Neural cell (in vitro differentiated cells): ENCODE data around the gene OR5P2. TPM values are rescaled to one million over a fixed set of nuclear protein-coding genes. Genes with fewer than 3 reads are reported as not detected.

Experiments used
- H2AFZ ChIP-seq: fragments of 200-600, 300-800 bp; sonication (generic), shearing (Covaris generic); 2 replicates; pipeline ENCODE4 v1.6.0; 2014; ENCODE audit warnings: low read depth, mild to moderate bottlenecking, antibody characterized with exemption, low read length, moderate library complexity
- H3F3A ChIP-seq: fragments of 200-600 bp; shearing (Covaris generic); 2 replicates; pipeline ENCODE4 v1.6.1; 2016; ENCODE audit warnings: mild to moderate bottlenecking, moderate library complexity, mixed read lengths, antibody characterized with exemption, low read length; ENCODE audit not compliant: insufficient read depth, poor library complexity, severe bottlenecking
- H3K27ac ChIP-seq: fragments of 200-600, 300-800 bp; sonication (generic), shearing (Covaris generic); 2 replicates; pipeline ENCODE4 v1.5.1; 2014; ENCODE audit warnings: mild to moderate bottlenecking, low read length, moderate library complexity
- H3K27me3 ChIP-seq: fragments of 300-800, 200-600 bp; sonication (generic), shearing (Covaris generic); 2 replicates; pipeline ENCODE4 v1.6.0; 2014; ENCODE audit warnings: mild to moderate bottlenecking, low read depth, low read length, moderate library complexity; ENCODE audit not compliant: insufficient read depth
- H3K36me3 ChIP-seq: fragments of 300-800, 200-600 bp; sonication (generic), shearing (Covaris generic); 2 replicates; pipeline ENCODE4 v1.5.1; 2014; ENCODE audit warnings: mild to moderate bottlenecking, antibody characterized with exemption, low read length, moderate library complexity; ENCODE audit not compliant: insufficient read depth
- H3K4me2 ChIP-seq: fragments of 300-800, 200-600 bp; sonication (generic), shearing (Covaris generic); 2 replicates; pipeline ENCODE4 v1.6.0; 2014; ENCODE audit warnings: mild to moderate bottlenecking, low read length
- H3K4me3 ChIP-seq: fragments of 300-800, 200-600 bp; sonication (generic), shearing (Covaris generic); 2 replicates; pipeline ENCODE4 v1.5.1; 2014; ENCODE audit warnings: mild to moderate bottlenecking, low read length, moderate library complexity
- H3K79me2 ChIP-seq: fragments of 200-600 bp; shearing (Covaris generic); replicated peaks from 2 replicates; pipeline ENCODE4 v1.6.0; 2014; ENCODE audit warnings: mild to moderate bottlenecking, low read length, moderate library complexity; ENCODE audit not compliant: insufficient read depth
- H3K9ac ChIP-seq: fragments of 300-800, 200-600 bp; sonication (generic), shearing (Covaris generic); 2 replicates; pipeline ENCODE4 v1.6.1; 2016; ENCODE audit warnings: mild to moderate bottlenecking, low read length, mixed read lengths
- H3K9me2 ChIP-seq: fragments of 200-600 bp; shearing (Covaris generic); 2 replicates; pipeline ENCODE4 v1.6.1; 2016; ENCODE audit warnings: mild to moderate bottlenecking, low read length, mixed read lengths; ENCODE audit not compliant: insufficient read depth
- H3K9me3 ChIP-seq: fragments of 200-600, 300-800 bp; sonication (generic), shearing (Covaris generic); 2 replicates; pipeline ENCODE4 v1.6.1; 2016; ENCODE audit warnings: mild to moderate bottlenecking, mixed run types, low read length, moderate library complexity, mixed read lengths
- H4K20me1 ChIP-seq: fragments of 200-600 bp; shearing (Covaris generic); 2 replicates; pipeline ENCODE4 v1.6.1; 2016; ENCODE audit warnings: mild to moderate bottlenecking, mixed run types; ENCODE audit not compliant: insufficient read depth
- EP300 ChIP-seq: fragments of 450-650 bp; conservative IDR thresholded peaks from 2 replicates; pipeline ENCODE4 v1.6.1; 2014; ENCODE audit warnings: antibody characterized with exemption, mild to moderate bottlenecking, moderate library complexity; ENCODE audit not compliant: poor library complexity, severe bottlenecking
- EZH2 ChIP-seq: fragments of 200-600, 300-800 bp; shearing (Covaris generic), sonication (generic); IDR thresholded peaks from 2 replicates; pipeline ENCODE4 v1.6.1; 2014; ENCODE audit warnings: antibody characterized with exemption, low read length, borderline replicate concordance, mild to moderate bottlenecking; ENCODE audit not compliant: insufficient read depth, poor library complexity, severe bottlenecking
- MXI1 ChIP-seq: fragments of 450-650 bp; conservative IDR thresholded peaks from 2 replicates; pipeline ENCODE4 v1.6.1; 2014; ENCODE audit warnings: antibody characterized with exemption, mild to moderate bottlenecking; ENCODE audit not compliant: poor library complexity, severe bottlenecking
- POLR2AphosphoS5 ChIP-seq: IDR thresholded peaks from 2 replicates; pipeline ENCODE4 v1.6.1; 2012
- RAD21 ChIP-seq: fragments of 450-650 bp; conservative IDR thresholded peaks from 2 replicates; pipeline ENCODE4 v1.6.1; 2014; ENCODE audit warnings: antibody characterized with exemption, mild to moderate bottlenecking, moderate library complexity
- SMC3 ChIP-seq: fragments of 450-650 bp; conservative IDR thresholded peaks from 2 replicates; pipeline ENCODE4 v1.6.1; 2014; ENCODE audit warnings: antibody characterized with exemption, mild to moderate bottlenecking, moderate library complexity; ENCODE audit not compliant: poor library complexity
- TAF1 ChIP-seq: IDR thresholded peaks from 2 replicates; pipeline ENCODE4 v1.6.1; 2012; ENCODE audit warnings: low read depth
- polyA plus RNA-seq: library from polyadenylated mRNA; depleted of rRNA; stranded (reverse); fragments of >200 nt; gene quantifications from 2 replicates; pipeline ENCODE4 v1.2.3, GENCODE V29; 2014
- TF ChIP-seq, protein P1 (sequence below): fragments of 450-650 bp; IDR thresholded peaks from 2 replicates; pipeline ENCODE4 v1.5.1; 2014; ENCODE audit warnings: antibody characterized with exemption, mild to moderate bottlenecking, moderate library complexity; ENCODE audit not compliant: poor library complexity, severe bottlenecking
- TF ChIP-seq, protein P2 (sequence below): IDR thresholded peaks from 2 replicates; pipeline ENCODE4 v1.6.1; 2012; ENCODE audit warnings: borderline replicate concordance

OR5P2 gene
- polyA plus RNA-seq, 1 donor from 2014 or later = not detected

DNA sequence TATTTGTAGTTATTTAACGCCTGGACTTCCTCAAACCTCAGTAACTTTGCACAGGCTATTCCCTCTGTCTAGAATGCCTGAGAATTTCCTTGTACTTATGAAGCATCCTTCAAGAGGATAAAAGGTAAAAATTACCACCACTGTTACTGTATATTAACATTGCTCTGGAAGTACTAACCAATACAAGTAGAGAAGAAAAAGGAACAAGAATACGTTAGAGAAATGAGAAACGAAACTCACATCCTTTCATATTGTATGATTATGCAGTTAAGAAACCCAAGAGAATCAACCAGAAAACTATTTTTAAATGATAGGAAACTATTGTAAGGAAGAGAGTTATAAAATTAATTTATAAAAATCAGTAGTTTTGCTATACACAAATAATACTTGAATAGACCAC is 48.2 kb upstream of the OR5P2 start:
- no peak overlapping the region for H3K4me3 ChIP-seq
- H3K27ac ChIP-seq = no peak overlapping the region
- no peak overlapping the region for H2AFZ ChIP-seq
- no peaks in the 10 kb centered on the region for H3F3A ChIP-seq
- H4K20me1 ChIP-seq = no peaks in the 10 kb centered on the region
- H3K9ac ChIP-seq = no peak overlapping the region
- H3K27me3 ChIP-seq = no peaks in the 10 kb centered on the region
- H3K4me2 ChIP-seq = no peak overlapping the region
- TF ChIP-seq, protein P1, sequence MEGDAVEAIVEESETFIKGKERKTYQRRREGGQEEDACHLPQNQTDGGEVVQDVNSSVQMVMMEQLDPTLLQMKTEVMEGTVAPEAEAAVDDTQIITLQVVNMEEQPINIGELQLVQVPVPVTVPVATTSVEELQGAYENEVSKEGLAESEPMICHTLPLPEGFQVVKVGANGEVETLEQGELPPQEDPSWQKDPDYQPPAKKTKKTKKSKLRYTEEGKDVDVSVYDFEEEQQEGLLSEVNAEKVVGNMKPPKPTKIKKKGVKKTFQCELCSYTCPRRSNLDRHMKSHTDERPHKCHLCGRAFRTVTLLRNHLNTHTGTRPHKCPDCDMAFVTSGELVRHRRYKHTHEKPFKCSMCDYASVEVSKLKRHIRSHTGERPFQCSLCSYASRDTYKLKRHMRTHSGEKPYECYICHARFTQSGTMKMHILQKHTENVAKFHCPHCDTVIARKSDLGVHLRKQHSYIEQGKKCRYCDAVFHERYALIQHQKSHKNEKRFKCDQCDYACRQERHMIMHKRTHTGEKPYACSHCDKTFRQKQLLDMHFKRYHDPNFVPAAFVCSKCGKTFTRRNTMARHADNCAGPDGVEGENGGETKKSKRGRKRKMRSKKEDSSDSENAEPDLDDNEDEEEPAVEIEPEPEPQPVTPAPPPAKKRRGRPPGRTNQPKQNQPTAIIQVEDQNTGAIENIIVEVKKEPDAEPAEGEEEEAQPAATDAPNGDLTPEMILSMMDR = no peak
- no peak for TF ChIP-seq TAF1
- TF ChIP-seq EP300 = no peak
- TF ChIP-seq, protein P2, sequence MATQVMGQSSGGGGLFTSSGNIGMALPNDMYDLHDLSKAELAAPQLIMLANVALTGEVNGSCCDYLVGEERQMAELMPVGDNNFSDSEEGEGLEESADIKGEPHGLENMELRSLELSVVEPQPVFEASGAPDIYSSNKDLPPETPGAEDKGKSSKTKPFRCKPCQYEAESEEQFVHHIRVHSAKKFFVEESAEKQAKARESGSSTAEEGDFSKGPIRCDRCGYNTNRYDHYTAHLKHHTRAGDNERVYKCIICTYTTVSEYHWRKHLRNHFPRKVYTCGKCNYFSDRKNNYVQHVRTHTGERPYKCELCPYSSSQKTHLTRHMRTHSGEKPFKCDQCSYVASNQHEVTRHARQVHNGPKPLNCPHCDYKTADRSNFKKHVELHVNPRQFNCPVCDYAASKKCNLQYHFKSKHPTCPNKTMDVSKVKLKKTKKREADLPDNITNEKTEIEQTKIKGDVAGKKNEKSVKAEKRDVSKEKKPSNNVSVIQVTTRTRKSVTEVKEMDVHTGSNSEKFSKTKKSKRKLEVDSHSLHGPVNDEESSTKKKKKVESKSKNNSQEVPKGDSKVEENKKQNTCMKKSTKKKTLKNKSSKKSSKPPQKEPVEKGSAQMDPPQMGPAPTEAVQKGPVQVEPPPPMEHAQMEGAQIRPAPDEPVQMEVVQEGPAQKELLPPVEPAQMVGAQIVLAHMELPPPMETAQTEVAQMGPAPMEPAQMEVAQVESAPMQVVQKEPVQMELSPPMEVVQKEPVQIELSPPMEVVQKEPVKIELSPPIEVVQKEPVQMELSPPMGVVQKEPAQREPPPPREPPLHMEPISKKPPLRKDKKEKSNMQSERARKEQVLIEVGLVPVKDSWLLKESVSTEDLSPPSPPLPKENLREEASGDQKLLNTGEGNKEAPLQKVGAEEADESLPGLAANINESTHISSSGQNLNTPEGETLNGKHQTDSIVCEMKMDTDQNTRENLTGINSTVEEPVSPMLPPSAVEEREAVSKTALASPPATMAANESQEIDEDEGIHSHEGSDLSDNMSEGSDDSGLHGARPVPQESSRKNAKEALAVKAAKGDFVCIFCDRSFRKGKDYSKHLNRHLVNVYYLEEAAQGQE = no peak
- no peak for TF ChIP-seq RAD21
- TF ChIP-seq MXI1 = no peak
- TF ChIP-seq POLR2AphosphoS5 = no peak
- TF ChIP-seq EZH2 = no peak
- TF ChIP-seq SMC3 = no peak
- H3K9me2 ChIP-seq = no peaks in the 10 kb centered on the region
- H3K36me3 ChIP-seq = no peaks in the 10 kb centered on the region
- no peaks in the 10 kb centered on the region for H3K79me2 ChIP-seq
- H3K9me3 ChIP-seq = no peaks in the 10 kb centered on the region

DNA sequence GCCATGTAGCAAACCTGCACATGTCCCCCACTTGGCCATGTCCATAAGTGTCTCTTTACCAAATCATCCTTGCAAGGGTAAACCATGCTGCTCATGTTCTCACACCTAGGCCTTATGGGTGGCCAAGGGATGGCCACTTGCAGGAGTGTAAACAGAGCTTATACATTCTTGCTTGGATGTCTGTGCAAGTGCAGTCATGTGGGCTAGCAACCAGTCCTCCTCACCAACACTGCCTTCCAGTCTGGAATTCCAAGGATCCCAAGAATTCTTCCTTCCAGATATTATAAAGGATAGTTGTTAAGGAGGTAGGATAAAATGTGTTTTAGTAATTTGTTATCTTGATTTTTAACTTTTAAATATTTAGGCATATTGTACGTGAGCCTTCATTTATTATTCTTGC is 47.8 kb upstream of the OR5P2 start:
- Histone ChIP-seq H3K79me2 (no peaks in the 10 kb centered on the region), H2AFZ (no peak overlapping the region), H3K9ac (no peak overlapping the region), H3K27me3 (no peaks in the 10 kb centered on the region), H3K4me2 (no peak overlapping the region), H3K4me3 (no peak overlapping the region), H3F3A (no peaks in the 10 kb centered on the region), H3K27ac (no peak overlapping the region), H3K36me3 (no peaks in the 10 kb centered on the region), H3K9me3 (no peaks in the 10 kb centered on the region), H4K20me1 (no peaks in the 10 kb centered on the region), H3K9me2 (no peaks in the 10 kb centered on the region)
- TF ChIP-seq RAD21 (no peak), MXI1 (no peak), EZH2 (no peak), TAF1 (no peak), EP300 (no peak), SMC3 (no peak), POLR2AphosphoS5 (no peak)
- TF ChIP-seq, protein P2 = no peak
- TF ChIP-seq, protein P1 = no peak
